Esophagus muscularis mucosa (tissue), 3 donors: Measurements from ENCODE around the gene CASTOR2.
"Not testable (repeated sequence)": the region's sequence is repeated elsewhere in the genome, so short reads cannot be mapped to it uniquely, and the experiment has no call there.

Source experiments
- POLR2A ChIP-seq: fragments of 450-650 bp; IDR thresholded peaks from one replicate; pipeline ENCODE4 v1.6.1; 2017; ENCODE audit warnings: antibody characterized with exemption, moderate library complexity, mild to moderate bottlenecking, low read depth
- TF ChIP-seq, protein P1 (sequence below), 3 experiments: fragments of 200-600 bp in 2 of 3; fragments of 450-650 bp in 1 of 3; sonication (generic) in 2 of 3; IDR thresholded peaks; one replicate each; pipeline ENCODE4 v1.5.1; 2017 to 2019; ENCODE audit warnings: antibody characterized with exemption in 3 of 3, mild to moderate bottlenecking in 2 of 3, moderate library complexity in 1 of 3

DNA sequence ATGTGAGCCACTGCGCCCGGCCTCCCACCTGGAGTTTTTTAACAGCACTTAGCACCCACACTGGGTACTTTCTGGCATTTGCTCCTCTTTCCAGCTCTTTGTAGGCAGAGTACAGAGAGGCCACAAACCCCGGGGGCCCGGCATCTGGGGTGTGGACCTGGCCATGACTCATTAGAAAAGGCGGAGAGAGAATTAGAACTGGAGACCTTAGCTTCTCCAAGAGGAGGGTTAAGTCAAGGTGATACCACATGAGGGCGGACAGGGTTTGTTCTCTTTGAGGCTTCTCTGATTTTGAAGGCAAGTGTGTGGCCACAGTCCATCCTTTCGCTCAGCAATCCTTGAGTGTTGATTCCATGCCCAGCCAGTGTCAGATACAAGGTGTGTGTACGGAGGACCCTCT lies 36.9 kb downstream of the CASTOR2 start:
- TF ChIP-seq POLR2A, result not testable (repeated sequence)
- TF ChIP-seq, protein P1, sequence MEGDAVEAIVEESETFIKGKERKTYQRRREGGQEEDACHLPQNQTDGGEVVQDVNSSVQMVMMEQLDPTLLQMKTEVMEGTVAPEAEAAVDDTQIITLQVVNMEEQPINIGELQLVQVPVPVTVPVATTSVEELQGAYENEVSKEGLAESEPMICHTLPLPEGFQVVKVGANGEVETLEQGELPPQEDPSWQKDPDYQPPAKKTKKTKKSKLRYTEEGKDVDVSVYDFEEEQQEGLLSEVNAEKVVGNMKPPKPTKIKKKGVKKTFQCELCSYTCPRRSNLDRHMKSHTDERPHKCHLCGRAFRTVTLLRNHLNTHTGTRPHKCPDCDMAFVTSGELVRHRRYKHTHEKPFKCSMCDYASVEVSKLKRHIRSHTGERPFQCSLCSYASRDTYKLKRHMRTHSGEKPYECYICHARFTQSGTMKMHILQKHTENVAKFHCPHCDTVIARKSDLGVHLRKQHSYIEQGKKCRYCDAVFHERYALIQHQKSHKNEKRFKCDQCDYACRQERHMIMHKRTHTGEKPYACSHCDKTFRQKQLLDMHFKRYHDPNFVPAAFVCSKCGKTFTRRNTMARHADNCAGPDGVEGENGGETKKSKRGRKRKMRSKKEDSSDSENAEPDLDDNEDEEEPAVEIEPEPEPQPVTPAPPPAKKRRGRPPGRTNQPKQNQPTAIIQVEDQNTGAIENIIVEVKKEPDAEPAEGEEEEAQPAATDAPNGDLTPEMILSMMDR (IDR thresholded peaks at IDR 0.05), result not testable (repeated sequence)
